ENCODE data around the gene BCKDHB. TPM values are rescaled to one million over a fixed set of nuclear protein-coding genes. Genes with fewer than 3 reads are reported as not detected.

Gene BCKDHB
- total RNA-seq = 10 to 100 TPM; 16.4 to 16.9 TPM

DNA sequence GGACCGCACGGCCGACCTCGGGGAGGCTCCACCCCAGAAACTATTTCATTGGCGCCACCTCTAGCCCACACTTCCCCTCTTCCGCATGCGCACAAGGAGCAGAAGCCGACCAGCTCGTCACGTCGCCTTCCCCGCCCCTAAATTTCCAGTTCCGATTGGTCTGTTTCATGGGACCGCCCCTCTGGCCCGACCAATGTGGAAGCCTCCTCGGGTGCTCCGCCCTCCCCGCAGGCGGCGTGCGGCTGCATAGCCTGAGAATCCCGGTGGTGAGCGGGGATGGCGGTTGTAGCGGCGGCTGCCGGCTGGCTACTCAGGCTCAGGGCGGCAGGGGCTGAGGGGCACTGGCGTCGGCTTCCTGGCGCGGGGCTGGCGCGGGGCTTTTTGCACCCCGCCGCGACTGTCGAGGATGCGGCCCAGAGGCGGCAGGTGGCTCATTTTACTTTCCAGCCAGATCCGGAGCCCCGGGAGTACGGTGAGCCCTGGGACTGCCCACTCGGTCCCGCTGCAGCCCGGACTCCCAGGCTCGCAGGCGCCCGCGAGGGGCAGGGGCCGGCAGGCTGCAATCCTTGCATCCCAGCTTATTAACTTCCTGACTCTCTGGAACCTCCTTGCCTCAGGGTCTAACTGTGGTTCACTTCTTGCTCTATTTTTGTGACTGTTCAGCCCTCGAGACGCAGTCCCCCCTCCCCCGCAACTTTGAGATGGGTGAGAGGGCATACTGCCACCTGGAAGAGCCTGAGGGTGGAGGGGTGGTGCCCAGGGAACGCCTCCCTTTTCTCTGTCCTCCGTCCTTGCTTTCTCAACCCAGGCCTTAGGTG is at the start of gene BCKDHB:
TSS of gene BCKDHB (plus strand) at position 254 of the 818 bp plus-strand sequence. CDS start at position 277, 23 bp downstream.

Other genes with a start within 250 kb of the BCKDHB start
- under 1 TPM; 0.25 to 0.31 TPM for gene ELOVL4, start 159.1 kb upstream of the BCKDHB start, total RNA-seq
- 10 to 100 TPM; 26.2 to 28.4 TPM for gene TTK, start 102.0 kb upstream of the BCKDHB start, total RNA-seq

All from activated naive CD4-positive, alpha-beta T cell treated with anti-CD3 and anti-CD28 coated beads, Interleukin-2, amount 10 ng/mL, durations not matched to agents 5 hours and 36 hours (primary cell).